Stimulated activated CD8-positive, alpha-beta memory T cell treated with anti-CD3 and anti-CD28 coated beads, Interleukin-12 subunit alpha, Interleukin-12 subunit beta, amount 100 ng/mL, for 24 hours (primary cell): Measurements from ENCODE around the gene SLC1A1.
"Not testable (repeated sequence)": the region's sequence is repeated elsewhere in the genome, so short reads cannot be mapped to it uniquely, and the experiment has no call there.

Experiments used
- DNase-seq: peaks from one replicate; pipeline ENCODE4 v3.0.0-alpha.2; 2020; ENCODE audit errors: extremely low read depth

SLC1A1 gene

GRCh38 chr9:4576448-4576847, 86.2 kb downstream of the SLC1A1 start:
- DNase-seq = no peak

GRCh38 chr9:4579001-4579400, 88.7 kb downstream of the SLC1A1 start:
- DNase-seq = no peak

GRCh38 chr9:4581035-4581760, 90.9 kb downstream of the SLC1A1 start:
- DNase-seq = no peak

- DNase-seq = no peak
These were observed 91.7 kb downstream of the SLC1A1 start for GRCh38 chr9:4581861-4582565.

- DNase-seq = no peak
These were observed 92.7 kb downstream of the SLC1A1 start for GRCh38 chr9:4583001-4583400.

- DNase-seq = no peak
These were observed 94.4 kb downstream of the SLC1A1 start for GRCh38 chr9:4584636-4585035.

GRCh38 chr9:4585135-4585534, 94.9 kb downstream of the SLC1A1 start:
- no peak for DNase-seq

GRCh38 chr9:4588721-4589120, 98.5 kb downstream of the SLC1A1 start:
- no peak for DNase-seq

GRCh38 chr9:4590430-4591122, 100.3 kb downstream of the SLC1A1 start:
- DNase-seq = no peak

GRCh38 chr9:4591123-4591500, 100.8 kb downstream of the SLC1A1 start:
- no peak for DNase-seq

GRCh38 chr9:4592295-4592694, 102.0 kb downstream of the SLC1A1 start:
- DNase-seq = no peak

GRCh38 chr9:4592886-4593285, 102.6 kb downstream of the SLC1A1 start:
- no peak for DNase-seq

GRCh38 chr9:4594545-4594944, 104.3 kb downstream of the SLC1A1 start:
- DNase-seq = no peak

GRCh38 chr9:4594994-4595393, 104.7 kb downstream of the SLC1A1 start:
- no peak for DNase-seq

- DNase-seq = no peak
These were observed 106.1 kb downstream of the SLC1A1 start for GRCh38 chr9:4596165-4596922.

- DNase-seq = no peak
These were observed 110.1 kb downstream of the SLC1A1 start for GRCh38 chr9:4600368-4600767.

- DNase-seq = no peak
These were observed 113.6 kb downstream of the SLC1A1 start for GRCh38 chr9:4603830-4604229.

GRCh38 chr9:4604678-4605095, 114.4 kb downstream of the SLC1A1 start:
- peak; percentile 25 for DNase-seq

- not testable (repeated sequence) for DNase-seq
These were observed 115.8 kb downstream of the SLC1A1 start for GRCh38 chr9:4606033-4606432.

GRCh38 chr9:4614627-4615026, 124.4 kb downstream of the SLC1A1 start:
- DNase-seq = no peak

GRCh38 chr9:4615251-4615650, 125.0 kb downstream of the SLC1A1 start:
- no peak for DNase-seq

- DNase-seq = no peak
These were observed 125.5 kb downstream of the SLC1A1 start for GRCh38 chr9:4615778-4616177.
